K562 (cell line): ENCODE measurements around the gene BCL7C. TPM values are rescaled to one million over a fixed set of nuclear protein-coding genes. Genes with fewer than 3 reads are reported as not detected.

Source experiments
- ATAC-seq: fragments of 200-7000 bp; cut with Tn5 transposase; 3 replicates; pipeline ENCODE4 v1.9.1; 2020; ENCODE audit warnings: moderate library complexity
- BruUV-seq: library from RNA; stranded (reverse); fragments of 400-500 nt; replicated peaks from 2 replicates; lab custom pipeline; 2021; lab: Mats Ljungman, UMichigan
- CTCF ChIA-PET: fragments of 300-600 bp; formaldehyde crosslinking; extraction: SDS; loops from one replicate; lab custom pipeline; 2021; ENCODE audit warnings: low intra/inter-chr PET ratio; lab: Yijun Ruan, JAX
- POLR2A ChIA-PET: fragments of 300-600, 350-650 bp; sonication (Branson Sonifier 250); formaldehyde crosslinking; extraction: SDS; loops from one replicate; lab custom pipeline; 2021; ENCODE audit warnings: antibody characterized with exemption, inconsistent platforms; lab: Yijun Ruan, JAX
- DNase-seq, 4 experiments: peaks; one replicate each; pipeline versions ENCODE4 v3.0.0 to v3.0.0-alpha.2; 2011 to 2018; ENCODE audit warnings: low spot score in 3 of 4, mixed read lengths in 3 of 4; ENCODE audit errors: extremely low read depth in 1 of 4
- FAIRE-seq: peaks from 2 replicates; lab custom pipeline; 2011; peaks lifted over from hg19 to GRCh38; lab: Jason Lieb, UNC
- H2AFZ ChIP-seq: 2 replicates; pipeline ENCODE4 v1.6.0; 2011; ENCODE audit warnings: low read depth, low read length, control low read depth, inconsistent platforms
- H3K27ac ChIP-seq: fragments of 200-600 bp; 3 replicates; pipeline ENCODE4 v1.8.0; 2011; ENCODE audit warnings: low read depth, mild to moderate bottlenecking, control low read depth, inconsistent platforms, low read length, moderate library complexity, mixed read lengths; ENCODE audit errors: extremely low read depth
- H3K27me3 ChIP-seq, 2 experiments: fragments of 300-600 bp in 1 of 2; 2 replicates in 1 of 2; 3 replicates in 1 of 2; pipeline versions ENCODE4 v1.6.0 to v1.8.0; 2011; ENCODE audit warnings: inconsistent platforms in 2 of 2, low read length in 2 of 2, mild to moderate bottlenecking in 1 of 2, mixed read lengths in 1 of 2, moderate library complexity in 1 of 2; ENCODE audit not compliant: control insufficient read depth in 2 of 2, insufficient read depth in 2 of 2
- H3K36me3 ChIP-seq: fragments of 300-600 bp; 3 replicates; pipeline ENCODE4 v1.8.0; 2011; ENCODE audit warnings: mild to moderate bottlenecking, low read length, inconsistent platforms; ENCODE audit not compliant: control insufficient read depth, insufficient read depth
- H3K4me1 ChIP-seq, 2 experiments: fragments of 200-600 bp in 1 of 2; replicated peaks in 1 of 2; 2 replicates in 1 of 2; 3 replicates in 1 of 2; pipeline versions ENCODE4 v1.5.1 to v1.8.0; 2011; ENCODE audit warnings: inconsistent platforms in 2 of 2, low read length in 2 of 2, mild to moderate bottlenecking in 1 of 2, mixed read lengths in 1 of 2, moderate library complexity in 1 of 2; ENCODE audit not compliant: control insufficient read depth in 2 of 2, insufficient read depth in 2 of 2
- H3K4me2 ChIP-seq: 2 replicates; pipeline ENCODE4 v1.6.1; 2011; ENCODE audit warnings: low read length, control low read depth, inconsistent platforms, mixed read lengths; ENCODE audit not compliant: insufficient read depth
- H3K4me3 ChIP-seq: fragments of 200-600 bp; sonication (generic), shearing (Covaris generic); 2 replicates; pipeline ENCODE4 v1.5.1; 2016; ENCODE audit warnings: control low read depth, inconsistent platforms
- H3K79me2 ChIP-seq: fragments of 200-600 bp; 3 replicates; pipeline ENCODE4 v1.8.0; 2011; ENCODE audit warnings: low read length, inconsistent platforms; ENCODE audit not compliant: control insufficient read depth, insufficient read depth
- H3K9ac ChIP-seq, 2 experiments: 2 replicates each; pipeline versions ENCODE4 v1.6.0 to v1.6.1; 2011; ENCODE audit warnings: low read depth in 2 of 2, low read length in 2 of 2, control low read depth in 1 of 2, inconsistent platforms in 1 of 2, mild to moderate bottlenecking in 1 of 2, mixed read lengths in 1 of 2; ENCODE audit not compliant: insufficient read depth in 1 of 2
- H3K9me1 ChIP-seq: one replicate; pipeline ENCODE4 v1.6.0; 2011; ENCODE audit warnings: inconsistent platforms, mild to moderate bottlenecking, low read length, moderate library complexity; ENCODE audit not compliant: control insufficient read depth, insufficient read depth
- H3K9me3 ChIP-seq: replicated peaks from 2 replicates; pipeline ENCODE4 v1.5.1; 2011; ENCODE audit warnings: low read depth, low read length, inconsistent platforms; ENCODE audit not compliant: control insufficient read depth, insufficient read depth
- H4K20me1 ChIP-seq: replicated peaks from 2 replicates; pipeline ENCODE4 v1.6.1; 2011; ENCODE audit warnings: low read length, inconsistent platforms, mixed read lengths; ENCODE audit not compliant: control insufficient read depth, insufficient read depth
- GTF2F1 ChIP-seq: IDR thresholded peaks from 2 replicates; pipeline ENCODE4 v1.6.1; 2011; ENCODE audit warnings: low read depth, low read length, improper control_type of control experiment
- ILF3 ChIP-seq: fragments of 450-650 bp; IDR thresholded peaks from 2 replicates; pipeline ENCODE4 v1.6.1; 2018; ENCODE audit warnings: antibody characterized with exemption, mild to moderate bottlenecking, moderate library complexity, borderline replicate concordance
- MIER1 ChIP-seq: fragments of 450-650 bp; IDR thresholded peaks from 2 replicates; pipeline ENCODE4 v1.6.1; 2016; ENCODE audit warnings: antibody characterized with exemption, mild to moderate bottlenecking, low read depth
- RFX7 ChIP-seq: fragments of 250-450 bp; sonication (Bioruptor Pico); IDR thresholded peaks from 2 replicates; pipeline ENCODE4 v1.5.1; 2021; ENCODE audit warnings: mild to moderate bottlenecking
- SRSF3 ChIP-seq: fragments of 200-400 bp; formaldehyde crosslinking; IDR thresholded peaks from 2 replicates; pipeline ENCODE4 v1.6.1; 2016; ENCODE audit warnings: mild to moderate bottlenecking, low read length, moderate library complexity; ENCODE audit not compliant: insufficient read depth
- WGBS: fragments of 100-300 bp; shearing (Covaris generic); methylation state at CpG from one replicate; pipeline ENCODE4 v1.1.6; 2016; ENCODE audit warnings: low coverage, mixed read lengths; ENCODE audit not compliant: insufficient coverage; ENCODE audit errors: missing lambda C conversion rate; 5-methylcytosine and 5-hydroxymethylcytosine counted together
- in situ Hi-C: fragments of 300-500 bp; cut with MboI; formaldehyde crosslinking; loops from 4 replicates; pipeline ENCODE4 v1.15.0; 2018; ENCODE audit warnings: inconsistent platforms, mixed read lengths
- intact Hi-C: fragments of 100-400 bp; cut with micrococcal nuclease; formaldehyde crosslinking; loops from 2 replicates; pipeline ENCODE4 v1.14.2; 2022
- polyA plus RNA-seq, 8 experiments: library from polyadenylated mRNA; depleted of rRNA in 4 of 8; stranded (reverse) in 5 of 8; unstranded in 3 of 8; fragments of >200 nt; fragmentation: Nextera tagmentation in 2 of 8; fragmentation: Illumina TruSeq in 1 of 8; extraction: Ambion mirVana in 2 of 8; extraction: Trizol in 1 of 8; gene quantifications; 2 replicates each; pipeline versions ENCODE4 v1.2.1 to v1.2.3, GENCODE V29; 2011 to 2014; ENCODE audit warnings: inconsistent platforms in 1 of 8, missing spikeins in 1 of 8
- total RNA-seq, 7 experiments: library from RNA; depleted of rRNA in 6 of 7; stranded (reverse); fragments of >200 nt in 6 of 7; fragmentation: Illumina TruSeq in 2 of 7; extraction: Trizol in 2 of 7; gene quantifications; 2 replicates each; pipeline versions ENCODE4 v1.2.1 to v1.2.3, GENCODE V29; 2011 to 2021; ENCODE audit warnings: low replicate concordance in 1 of 7
- TF ChIP-seq, protein P1 (sequence below): fragments of 450-650 bp; formaldehyde crosslinking; IDR thresholded peaks from 2 replicates; pipeline ENCODE4 v1.4.0; 2022; ENCODE audit warnings: missing genetic modification characterization
- TF ChIP-seq, protein P2 (sequence below): fragments of 450-650 bp; IDR thresholded peaks from 2 replicates; pipeline ENCODE4 v1.6.1; 2017; ENCODE audit warnings: antibody characterized with exemption, mild to moderate bottlenecking
- TF ChIP-seq, protein P3 (sequence below), 2 experiments: IDR thresholded peaks; 2 replicates each; pipeline ENCODE4 v1.6.1; 2012; ENCODE audit warnings: improper control_type of control experiment in 2 of 2, low read depth in 2 of 2, low read length in 2 of 2, borderline replicate concordance in 1 of 2
- TF ChIP-seq, protein P4 (sequence below): sonication (generic); formaldehyde crosslinking; IDR thresholded peaks from 2 replicates; pipeline ENCODE4 v1.8.1; 2023; ENCODE audit warnings: missing genetic modification reagents, mild to moderate bottlenecking, borderline replicate concordance

Gene BCL7C
- total and polyA plus RNA-seq, 9 of the 15 experiments (the other 6 are each of a cell fraction or from before 2014, with no cell fraction given): 1.7 to 85.8 (median 19.6) TPM

DNA sequence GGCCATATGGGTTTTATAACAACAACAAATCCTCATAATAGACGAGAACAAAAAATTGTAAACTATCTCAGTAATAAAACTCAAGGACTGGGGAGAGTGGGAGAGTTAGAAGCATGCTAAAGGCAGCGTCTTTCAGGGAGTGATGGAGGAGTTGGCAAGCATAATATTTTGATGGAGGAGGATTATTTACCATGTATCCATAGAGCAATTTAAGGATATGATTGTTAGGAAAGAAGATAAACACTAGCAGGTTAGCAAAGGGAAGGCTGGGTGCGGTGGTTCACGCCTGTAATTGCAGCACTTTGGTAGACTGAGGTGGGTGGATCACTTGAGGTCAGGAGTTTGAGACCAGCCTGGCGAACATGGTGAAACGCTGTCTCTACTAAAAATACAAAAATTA, 27.8 kb downstream of the BCL7C start:
- Histone ChIP-seq H3K4me2 (no peak overlapping the region), H3K36me3 (no peaks in the 10 kb centered on the region), H4K20me1 (no peaks in the 10 kb centered on the region), H3K9me1 (no peaks in the 10 kb centered on the region), H3K4me1 (no peaks in the 10 kb centered on the region), H3K27ac (no peak overlapping the region), H3K9ac (no peak overlapping the region), H3K79me2 (no peaks in the 10 kb centered on the region), H3K4me3 (no peak overlapping the region), H3K9me3 (no peaks in the 10 kb centered on the region; the same call in none of the 2 replicates), H3K27me3 (no peaks in the 10 kb centered on the region), H2AFZ (no peak overlapping the region)
- CTCF ChIA-PET: no interaction called here
- DNase-seq: no peak
- FAIRE-seq: no peak
- ATAC-seq: no peak
- intact Hi-C loops: no loop called here
- POLR2A ChIA-PET: no interaction called here
- 66% methylated on average over 6 of the region's 6 CpGs for WGBS
- no TSS peak for BruUV-seq
- in situ Hi-C loops: no loop called here
- TF ChIP-seq, protein P1, sequence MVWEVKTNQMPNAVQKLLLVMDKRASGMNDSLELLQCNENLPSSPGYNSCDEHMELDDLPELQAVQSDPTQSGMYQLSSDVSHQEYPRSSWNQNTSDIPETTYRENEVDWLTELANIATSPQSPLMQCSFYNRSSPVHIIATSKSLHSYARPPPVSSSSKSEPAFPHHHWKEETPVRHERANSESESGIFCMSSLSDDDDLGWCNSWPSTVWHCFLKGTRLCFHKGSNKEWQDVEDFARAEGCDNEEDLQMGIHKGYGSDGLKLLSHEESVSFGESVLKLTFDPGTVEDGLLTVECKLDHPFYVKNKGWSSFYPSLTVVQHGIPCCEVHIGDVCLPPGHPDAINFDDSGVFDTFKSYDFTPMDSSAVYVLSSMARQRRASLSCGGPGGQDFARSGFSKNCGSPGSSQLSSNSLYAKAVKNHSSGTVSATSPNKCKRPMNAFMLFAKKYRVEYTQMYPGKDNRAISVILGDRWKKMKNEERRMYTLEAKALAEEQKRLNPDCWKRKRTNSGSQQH (CRISPR knock-in tag): no peak
- no peak for TF ChIP-seq MIER1
- TF ChIP-seq, protein P2, sequence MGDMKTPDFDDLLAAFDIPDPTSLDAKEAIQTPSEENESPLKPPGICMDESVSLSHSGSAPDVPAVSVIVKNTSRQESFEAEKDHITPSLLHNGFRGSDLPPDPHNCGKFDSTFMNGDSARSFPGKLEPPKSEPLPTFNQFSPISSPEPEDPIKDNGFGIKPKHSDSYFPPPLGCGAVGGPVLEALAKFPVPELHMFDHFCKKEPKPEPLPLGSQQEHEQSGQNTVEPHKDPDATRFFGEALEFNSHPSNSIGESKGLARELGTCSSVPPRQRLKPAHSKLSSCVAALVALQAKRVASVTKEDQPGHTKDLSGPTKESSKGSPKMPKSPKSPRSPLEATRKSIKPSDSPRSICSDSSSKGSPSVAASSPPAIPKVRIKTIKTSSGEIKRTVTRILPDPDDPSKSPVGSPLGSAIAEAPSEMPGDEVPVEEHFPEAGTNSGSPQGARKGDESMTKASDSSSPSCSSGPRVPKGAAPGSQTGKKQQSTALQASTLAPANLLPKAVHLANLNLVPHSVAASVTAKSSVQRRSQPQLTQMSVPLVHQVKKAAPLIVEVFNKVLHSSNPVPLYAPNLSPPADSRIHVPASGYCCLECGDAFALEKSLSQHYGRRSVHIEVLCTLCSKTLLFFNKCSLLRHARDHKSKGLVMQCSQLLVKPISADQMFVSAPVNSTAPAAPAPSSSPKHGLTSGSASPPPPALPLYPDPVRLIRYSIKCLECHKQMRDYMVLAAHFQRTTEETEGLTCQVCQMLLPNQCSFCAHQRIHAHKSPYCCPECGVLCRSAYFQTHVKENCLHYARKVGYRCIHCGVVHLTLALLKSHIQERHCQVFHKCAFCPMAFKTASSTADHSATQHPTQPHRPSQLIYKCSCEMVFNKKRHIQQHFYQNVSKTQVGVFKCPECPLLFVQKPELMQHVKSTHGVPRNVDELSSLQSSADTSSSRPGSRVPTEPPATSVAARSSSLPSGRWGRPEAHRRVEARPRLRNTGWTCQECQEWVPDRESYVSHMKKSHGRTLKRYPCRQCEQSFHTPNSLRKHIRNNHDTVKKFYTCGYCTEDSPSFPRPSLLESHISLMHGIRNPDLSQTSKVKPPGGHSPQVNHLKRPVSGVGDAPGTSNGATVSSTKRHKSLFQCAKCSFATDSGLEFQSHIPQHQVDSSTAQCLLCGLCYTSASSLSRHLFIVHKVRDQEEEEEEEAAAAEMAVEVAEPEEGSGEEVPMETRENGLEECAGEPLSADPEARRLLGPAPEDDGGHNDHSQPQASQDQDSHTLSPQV: no peak
- TF ChIP-seq, protein P3, sequence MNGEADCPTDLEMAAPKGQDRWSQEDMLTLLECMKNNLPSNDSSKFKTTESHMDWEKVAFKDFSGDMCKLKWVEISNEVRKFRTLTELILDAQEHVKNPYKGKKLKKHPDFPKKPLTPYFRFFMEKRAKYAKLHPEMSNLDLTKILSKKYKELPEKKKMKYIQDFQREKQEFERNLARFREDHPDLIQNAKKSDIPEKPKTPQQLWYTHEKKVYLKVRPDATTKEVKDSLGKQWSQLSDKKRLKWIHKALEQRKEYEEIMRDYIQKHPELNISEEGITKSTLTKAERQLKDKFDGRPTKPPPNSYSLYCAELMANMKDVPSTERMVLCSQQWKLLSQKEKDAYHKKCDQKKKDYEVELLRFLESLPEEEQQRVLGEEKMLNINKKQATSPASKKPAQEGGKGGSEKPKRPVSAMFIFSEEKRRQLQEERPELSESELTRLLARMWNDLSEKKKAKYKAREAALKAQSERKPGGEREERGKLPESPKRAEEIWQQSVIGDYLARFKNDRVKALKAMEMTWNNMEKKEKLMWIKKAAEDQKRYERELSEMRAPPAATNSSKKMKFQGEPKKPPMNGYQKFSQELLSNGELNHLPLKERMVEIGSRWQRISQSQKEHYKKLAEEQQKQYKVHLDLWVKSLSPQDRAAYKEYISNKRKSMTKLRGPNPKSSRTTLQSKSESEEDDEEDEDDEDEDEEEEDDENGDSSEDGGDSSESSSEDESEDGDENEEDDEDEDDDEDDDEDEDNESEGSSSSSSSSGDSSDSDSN (IDR thresholded peaks at IDR 0.05; ENCODE audit: borderline replicate concordance in 1 of 2, low read depth in 2 of 2, low read length in 2 of 2): no peak
- TF ChIP-seq GTF2F1: no peak
- no peak for TF ChIP-seq RFX7 (CRISPR knock-in tag)
- TF ChIP-seq ILF3: no peak
- TF ChIP-seq, protein P4, sequence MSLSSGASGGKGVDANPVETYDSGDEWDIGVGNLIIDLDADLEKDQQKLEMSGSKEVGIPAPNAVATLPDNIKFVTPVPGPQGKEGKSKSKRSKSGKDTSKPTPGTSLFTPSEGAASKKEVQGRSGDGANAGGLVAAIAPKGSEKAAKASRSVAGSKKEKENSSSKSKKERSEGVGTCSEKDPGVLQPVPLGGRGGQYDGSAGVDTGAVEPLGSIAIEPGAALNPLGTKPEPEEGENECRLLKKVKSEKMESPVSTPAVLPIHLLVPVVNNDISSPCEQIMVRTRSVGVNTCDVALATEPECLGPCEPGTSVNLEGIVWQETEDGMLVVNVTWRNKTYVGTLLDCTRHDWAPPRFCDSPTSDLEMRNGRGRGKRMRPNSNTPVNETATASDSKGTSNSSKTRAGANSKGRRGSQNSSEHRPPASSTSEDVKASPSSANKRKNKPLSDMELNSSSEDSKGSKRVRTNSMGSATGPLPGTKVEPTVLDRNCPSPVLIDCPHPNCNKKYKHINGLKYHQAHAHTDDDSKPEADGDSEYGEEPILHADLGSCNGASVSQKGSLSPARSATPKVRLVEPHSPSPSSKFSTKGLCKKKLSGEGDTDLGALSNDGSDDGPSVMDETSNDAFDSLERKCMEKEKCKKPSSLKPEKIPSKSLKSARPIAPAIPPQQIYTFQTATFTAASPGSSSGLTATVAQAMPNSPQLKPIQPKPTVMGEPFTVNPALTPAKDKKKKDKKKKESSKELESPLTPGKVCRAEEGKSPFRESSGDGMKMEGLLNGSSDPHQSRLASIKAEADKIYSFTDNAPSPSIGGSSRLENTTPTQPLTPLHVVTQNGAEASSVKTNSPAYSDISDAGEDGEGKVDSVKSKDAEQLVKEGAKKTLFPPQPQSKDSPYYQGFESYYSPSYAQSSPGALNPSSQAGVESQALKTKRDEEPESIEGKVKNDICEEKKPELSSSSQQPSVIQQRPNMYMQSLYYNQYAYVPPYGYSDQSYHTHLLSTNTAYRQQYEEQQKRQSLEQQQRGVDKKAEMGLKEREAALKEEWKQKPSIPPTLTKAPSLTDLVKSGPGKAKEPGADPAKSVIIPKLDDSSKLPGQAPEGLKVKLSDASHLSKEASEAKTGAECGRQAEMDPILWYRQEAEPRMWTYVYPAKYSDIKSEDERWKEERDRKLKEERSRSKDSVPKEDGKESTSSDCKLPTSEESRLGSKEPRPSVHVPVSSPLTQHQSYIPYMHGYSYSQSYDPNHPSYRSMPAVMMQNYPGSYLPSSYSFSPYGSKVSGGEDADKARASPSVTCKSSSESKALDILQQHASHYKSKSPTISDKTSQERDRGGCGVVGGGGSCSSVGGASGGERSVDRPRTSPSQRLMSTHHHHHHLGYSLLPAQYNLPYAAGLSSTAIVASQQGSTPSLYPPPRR (CRISPR knock-in tag): no peak
- no peak for TF ChIP-seq SRSF3
